ENCODE measurements around the gene B3GLCT. TPM values are rescaled to one million over a fixed set of nuclear protein-coding genes. Genes with fewer than 3 reads are reported as not detected.

The B3GLCT gene
- total and polyA plus RNA-seq, 2 of the 13 experiments (the other 11 are each of a cell fraction or from before 2014, with no cell fraction given): 2.0 to 7.1 TPM

GRCh38 chr13:31248361-31248760, 48.6 kb downstream of the B3GLCT start:
- in situ Hi-C loops (cut with HindIII; ENCODE audit: extremely low pct_ligation_motif_present, low pct_unique_long_range_greater_than_20kb): loop anchor here (25.0 kb wide), 1 partner anchor 489 kb away; the partner anchor contains the start of gene RXFP2
- Histone ChIP-seq H2AFZ (ENCODE audit: low read length) (no peak overlapping the region), H3K9ac (ENCODE audit: insufficient read depth, low read depth, low read length) (no peak overlapping the region), H3K27me3 (ENCODE audit: control insufficient read depth in 1 of 2, insufficient read depth in 2 of 2, low read length in 2 of 2) (no peaks in the 10 kb centered on the region; a peak in 1 of 5 replicates), H3K4me1 (ENCODE audit: insufficient read depth, low read length) (no peaks in the 10 kb centered on the region), H3K27ac (ENCODE audit: extremely low read length, insufficient read depth, low read length) (no peak overlapping the region), H3K4me2 (ENCODE audit: low read depth, low read length) (no peak overlapping the region), H3K79me2 (ENCODE audit: insufficient read depth, low read length) (no peaks in the 10 kb centered on the region), H3K36me3 (replicated peaks in 1 of 2; ENCODE audit: control insufficient read depth in 1 of 2, insufficient read depth in 2 of 2, low read length in 2 of 2) (no peaks in the 10 kb centered on the region), H3K9me3 (ENCODE audit: low read length) (no peaks in the 10 kb centered on the region), H4K20me1 (ENCODE audit: insufficient read depth, low read length) (no peaks in the 10 kb centered on the region), H3K4me3 (replicated peaks in 1 of 3; ENCODE audit: insufficient read depth in 1 of 3, low read depth in 2 of 3, low read length in 3 of 3) (no peak overlapping the region)
- ChIA-PET POLR2A (no interaction called here), CTCF (ENCODE audit: low intra/inter-chr PET ratio, low total read pairs) (no interaction called here)
- no TSS peak for BruUV-seq (replicated peaks)
- 66% methylated on average over 3 of the region's 3 CpGs for WGBS (ENCODE audit: low lambda C conversion rate)
- intact Hi-C loops (cut with micrococcal nuclease; ENCODE audit: unreplicated experiment): loop anchor here (2.0 kb wide), 1 partner anchor 70 kb away; no protein-coding TSS in a partner anchor
- no peak for FAIRE-seq
- no peak for ATAC-seq
- DNase-seq (ENCODE audit: low spot score): no peak
- TF ChIP-seq PAXIP1 (CRISPR knock-in tag; conservative IDR thresholded peaks at IDR 0.05) (no peak), ZNF800 (CRISPR knock-in tag; IDR thresholded peaks at IDR 0.05) (no peak), HNRNPL (IDR thresholded peaks at IDR 0.05; ENCODE audit: low read depth, low read length) (no peak), ZSCAN12 (CRISPR knock-in tag; IDR thresholded peaks at IDR 0.05) (no peak), ATF3 (CRISPR knock-in tag; IDR thresholded peaks at IDR 0.05) (no peak), PAX8 (CRISPR knock-in tag; IDR thresholded peaks at IDR 0.05; ENCODE audit: borderline replicate concordance) (no peak), TCF12 (IDR thresholded peaks at IDR 0.05) (no peak), TCF12 (CRISPR knock-in tag; IDR thresholded peaks at IDR 0.05) (no peak)
